SU-DHL-6 (cell line): ENCODE results near the gene PLAGL2.
"Not testable (repeated sequence)": the region's sequence is repeated elsewhere in the genome, so short reads cannot be mapped to it uniquely, and the experiment has no call there.

Experiments used
- H2AFZ ChIP-seq: fragments of 200-600 bp; sonication (generic); 2 replicates; pipeline ENCODE4 v1.6.1; 2014; ENCODE audit warnings: low read depth, mild to moderate bottlenecking, moderate library complexity, mixed read lengths, antibody characterized with exemption, low read length; ENCODE audit not compliant: severe bottlenecking
- H3F3A ChIP-seq: fragments of 200-600 bp; shearing (Covaris generic); 2 replicates; pipeline ENCODE4 v1.6.0; 2016; ENCODE audit warnings: antibody characterized with exemption, mild to moderate bottlenecking; ENCODE audit not compliant: insufficient read depth
- H3K27ac ChIP-seq: fragments of 200-600 bp; sonication (generic); 2 replicates; pipeline ENCODE4 v1.5.1; 2016; ENCODE audit warnings: low read depth, mild to moderate bottlenecking, low read length, moderate library complexity, mixed read lengths
- H3K27me3 ChIP-seq: fragments of 200-600 bp; sonication (generic), shearing (Covaris generic); 2 replicates; pipeline ENCODE4 v1.6.0; 2014; ENCODE audit warnings: mild to moderate bottlenecking, low read length
- H3K36me3 ChIP-seq: fragments of 200-600 bp; sonication (generic); 2 replicates; pipeline ENCODE4 v1.6.1; 2014; ENCODE audit warnings: mild to moderate bottlenecking, low read length, mixed read lengths
- H3K4me2 ChIP-seq: fragments of 300-600, 200-600 bp; shearing (Covaris generic), sonication (generic); 2 replicates; pipeline ENCODE4 v1.6.0; 2014; ENCODE audit warnings: low read length, low read depth, mild to moderate bottlenecking; ENCODE audit not compliant: poor library complexity, severe bottlenecking
- H3K4me3 ChIP-seq: fragments of 200-600 bp; sonication (generic); 2 replicates; pipeline ENCODE4 v1.5.1; 2014; ENCODE audit warnings: antibody characterized with exemption, low read length, mild to moderate bottlenecking, mixed read lengths; ENCODE audit not compliant: insufficient read depth, poor library complexity, severe bottlenecking
- H3K79me2 ChIP-seq: fragments of 200-600 bp; sonication (generic); 2 replicates; pipeline ENCODE4 v1.6.1; 2014; ENCODE audit warnings: mild to moderate bottlenecking, low read length, moderate library complexity; ENCODE audit not compliant: insufficient read depth
- H3K9ac ChIP-seq: fragments of 200-600 bp; sonication (generic); 2 replicates; pipeline ENCODE4 v1.7.0; 2014; ENCODE audit warnings: mild to moderate bottlenecking, low read length
- H3K9me2 ChIP-seq: fragments of 200-600 bp; sonication (generic); replicated peaks from 2 replicates; pipeline ENCODE4 v1.6.1; 2014; ENCODE audit warnings: low read length; ENCODE audit not compliant: insufficient read depth
- H3K9me3 ChIP-seq: fragments of 200-600 bp; sonication (generic); 2 replicates; pipeline ENCODE4 v1.6.1; 2014; ENCODE audit warnings: low read length, mixed read lengths; ENCODE audit not compliant: insufficient read depth
- H4K20me1 ChIP-seq: fragments of 200-600 bp; sonication (generic); 2 replicates; pipeline ENCODE4 v1.6.1; 2014; ENCODE audit warnings: low read depth, mild to moderate bottlenecking, antibody characterized with exemption, low read length, moderate library complexity, mixed read lengths
- CTCF ChIP-seq: fragments of 200-600 bp; sonication (generic); IDR thresholded peaks from one replicate; pipeline ENCODE4 v1.5.1; 2017; ENCODE audit warnings: antibody characterized with exemption, mild to moderate bottlenecking, low read length, moderate library complexity; ENCODE audit not compliant: insufficient read depth, poor library complexity, severe bottlenecking
- EZH2phosphoT487 ChIP-seq: fragments of 200-600 bp; sonication (generic), shearing (Covaris generic); conservative IDR thresholded peaks from 2 replicates; pipeline ENCODE4 v1.6.1; 2018; ENCODE audit warnings: mild to moderate bottlenecking, antibody characterized with exemption, low read length, moderate library complexity, mixed read lengths

Gene PLAGL2

DNA sequence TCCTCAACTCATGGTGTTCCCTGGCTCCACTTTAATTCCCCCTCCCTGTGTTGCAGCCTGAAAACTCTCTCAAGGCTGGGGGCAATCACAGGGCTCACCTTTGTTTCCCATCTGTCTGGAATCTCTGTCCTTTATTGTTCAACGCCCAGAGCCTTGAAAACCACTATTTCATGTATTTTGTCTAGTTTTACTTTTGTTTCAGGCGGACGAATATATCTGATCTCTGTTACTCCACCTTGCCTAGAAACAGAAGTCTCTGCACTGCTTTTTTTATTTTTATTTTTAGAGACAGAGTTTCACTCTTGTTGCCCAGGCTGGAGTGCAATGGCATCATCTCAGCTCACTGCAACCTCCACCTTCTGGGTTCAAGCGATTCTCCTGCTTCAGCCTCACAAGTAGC lies 27.6 kb downstream of the PLAGL2 start:
- H4K20me1 ChIP-seq = no peaks in the 10 kb centered on the region
- no peak overlapping the region for H3K27ac ChIP-seq
- no peaks in the 10 kb centered on the region for H3F3A ChIP-seq
- no peak for TF ChIP-seq EZH2phosphoT487
- no peak for TF ChIP-seq CTCF
- H3K9me3 ChIP-seq = no peaks in the 10 kb centered on the region
- H3K9ac ChIP-seq = no peak overlapping the region
- H3K9me2 ChIP-seq = no peaks in the 10 kb centered on the region
- H3K27me3 ChIP-seq = no peaks in the 10 kb centered on the region
- no peak overlapping the region for H2AFZ ChIP-seq
- H3K4me3 ChIP-seq = no peak overlapping the region
- H3K4me2 ChIP-seq = no peak overlapping the region
- no peaks in the 10 kb centered on the region for H3K79me2 ChIP-seq
- H3K36me3 ChIP-seq = no peaks in the 10 kb centered on the region

GRCh38 chr20:32179515-32179914 lies 28.0 kb downstream of the PLAGL2 start:
- H3K4me3 ChIP-seq = no peak overlapping the region
- no peaks in the 10 kb centered on the region for H3F3A ChIP-seq
- H3K9me2 ChIP-seq = no peaks in the 10 kb centered on the region
- H3K9ac ChIP-seq = no peak overlapping the region
- H4K20me1 ChIP-seq = no peaks in the 10 kb centered on the region
- H3K36me3 ChIP-seq = no peaks in the 10 kb centered on the region
- no peaks in the 10 kb centered on the region for H3K79me2 ChIP-seq
- TF ChIP-seq EZH2phosphoT487 (no peak), CTCF (no peak)
- no peak overlapping the region for H2AFZ ChIP-seq
- no peak overlapping the region for H3K27ac ChIP-seq
- no peaks in the 10 kb centered on the region for H3K9me3 ChIP-seq
- H3K27me3 ChIP-seq = no peaks in the 10 kb centered on the region
- no peak overlapping the region for H3K4me2 ChIP-seq

GRCh38 chr20:32177696-32178095 lies 29.8 kb downstream of the PLAGL2 start:
- H3K27ac ChIP-seq, H3K9ac ChIP-seq, H2AFZ ChIP-seq, H3K9me2 ChIP-seq, H3F3A ChIP-seq, H3K4me3 ChIP-seq, H3K4me2 ChIP-seq, H3K79me2 ChIP-seq, H3K36me3 ChIP-seq, H3K9me3 ChIP-seq, H4K20me1 ChIP-seq, H3K27me3 ChIP-seq: not testable (repeated sequence)

GRCh38 chr20:32168184-32168910 lies 39.2 kb downstream of the PLAGL2 start:
- TF ChIP-seq EZH2phosphoT487 (no peak), CTCF (no peak)
- Histone ChIP-seq H3K4me2 (no peak overlapping the region), H2AFZ (no peak overlapping the region), H3F3A (no peaks in the 10 kb centered on the region; the same call in 1 of the 2 replicates), H4K20me1 (no peaks in the 10 kb centered on the region), H3K9me2 (no peaks in the 10 kb centered on the region), H3K79me2 (no peaks in the 10 kb centered on the region), H3K36me3 (no peaks in the 10 kb centered on the region; the same call in 1 of the 2 replicates), H3K27ac (no peak overlapping the region), H3K4me3 (no peak overlapping the region), H3K9ac (no peak overlapping the region), H3K27me3 (no peaks in the 10 kb centered on the region), H3K9me3 (no peaks in the 10 kb centered on the region)
